Naive thymus-derived CD8-positive, alpha-beta T cell (primary cell): Measurements from ENCODE around the gene MAGEH1. TPM values are rescaled to one million over a fixed set of nuclear protein-coding genes. Genes with fewer than 3 reads are reported as not detected.

Experiments used
- microRNA-seq: library from miRNA; unstranded; fragments of <30 nt; microRNA quantifications from one replicate; pipeline ENCODE4 v1.2.0, GENCODE V29; 2022; ENCODE audit warnings: borderline microRNAs expressed
- polyA plus RNA-seq, 3 donors: library from polyadenylated mRNA; unstranded; fragments of 300-500 nt; fragmentation: Illumina TruSeq; gene quantifications; one replicate each; pipeline ENCODE4 v1.2.3, GENCODE V29; 2021
- total RNA-seq, 8 experiments: library from RNA in 2 of 8; stranded (reverse) in 2 of 8; gene quantifications; one replicate each; pipeline ENCODE4 v1.2.3 and lab custom pipeline; 2021 to 2026

MAGEH1 gene
- total and polyA plus RNA-seq, 5 experiments from 2014 or later: 25.6 to 45.1 (median 27.4) TPM

Small RNA genes within 50 kb of the gene (microRNA-seq; reads per million reads assigned to microRNA genes)
- not detected for gene MIR4536-1
- not detected for gene MIR4536-2

Other genes with a start within 250 kb of the MAGEH1 start
- gene PAGE5, start 231.8 kb upstream of the MAGEH1 start, total RNA-seq: not detected
- 1 to 10 TPM in 1 of 3 donors, not detected in 2; 1.2 TPM for gene PAGE5, start 231.8 kb upstream of the MAGEH1 start, polyA plus RNA-seq
- gene PAGE3, start 187.2 kb upstream of the MAGEH1 start, total RNA-seq: not detected
- not detected for gene PAGE3, start 187.2 kb upstream of the MAGEH1 start, polyA plus RNA-seq
- 1 to 10 TPM; 4.6 to 7.3 TPM for gene USP51, start 37.7 kb downstream of the MAGEH1 start, total RNA-seq
- 1 to 10 TPM in 1 of 3 donors, under 1 TPM in 2; 0.53 to 1.3 (median 0.60) TPM for gene USP51, start 37.7 kb downstream of the MAGEH1 start, polyA plus RNA-seq
- not detected for gene FOXR2, start 171.3 kb downstream of the MAGEH1 start, total RNA-seq
- not detected for gene FOXR2, start 171.3 kb downstream of the MAGEH1 start, polyA plus RNA-seq